GM19372 (cell line): ENCODE results near the gene ASCC1.

Source experiments
- ATAC-seq: cut with Tn5 transposase; IDR thresholded peaks from one replicate; pipeline ENCODE4 v1.9.1; 2021; ENCODE audit warnings: mild to moderate bottlenecking, low read depth, moderate library complexity; ENCODE audit not compliant: unreplicated experiment

The ASCC1 gene

GRCh38 chr10:72087392-72087968 lies 128.6 kb downstream of the ASCC1 start:
- ATAC-seq, result no peak

GRCh38 chr10:72086466-72087391 lies 129.3 kb downstream of the ASCC1 start:
- no peak for ATAC-seq

- no peak for ATAC-seq
Observed at GRCh38 chr10:72085864-72086465, 130.1 kb downstream of the ASCC1 start.

DNA sequence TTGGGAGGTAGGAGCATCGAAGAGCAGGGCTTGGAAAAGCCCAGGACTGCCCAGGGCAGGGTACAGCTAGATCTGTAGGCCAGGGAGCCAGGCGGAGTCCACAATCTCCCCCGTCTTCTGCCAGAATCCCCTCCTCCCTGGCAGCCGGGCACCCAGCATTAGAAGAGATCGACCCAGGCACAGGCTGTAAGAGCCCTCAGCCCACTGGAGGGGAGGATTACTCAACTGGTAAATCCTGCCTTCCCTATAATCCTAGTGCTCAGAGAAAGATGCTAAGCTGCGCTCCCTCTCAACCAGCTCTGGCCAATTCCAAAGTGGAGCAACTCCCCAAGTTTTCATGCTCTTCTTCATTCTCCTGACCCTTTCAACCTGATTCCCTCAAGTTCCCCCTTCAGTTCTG lies 130.9 kb downstream of the ASCC1 start:
- no peak for ATAC-seq

DNA sequence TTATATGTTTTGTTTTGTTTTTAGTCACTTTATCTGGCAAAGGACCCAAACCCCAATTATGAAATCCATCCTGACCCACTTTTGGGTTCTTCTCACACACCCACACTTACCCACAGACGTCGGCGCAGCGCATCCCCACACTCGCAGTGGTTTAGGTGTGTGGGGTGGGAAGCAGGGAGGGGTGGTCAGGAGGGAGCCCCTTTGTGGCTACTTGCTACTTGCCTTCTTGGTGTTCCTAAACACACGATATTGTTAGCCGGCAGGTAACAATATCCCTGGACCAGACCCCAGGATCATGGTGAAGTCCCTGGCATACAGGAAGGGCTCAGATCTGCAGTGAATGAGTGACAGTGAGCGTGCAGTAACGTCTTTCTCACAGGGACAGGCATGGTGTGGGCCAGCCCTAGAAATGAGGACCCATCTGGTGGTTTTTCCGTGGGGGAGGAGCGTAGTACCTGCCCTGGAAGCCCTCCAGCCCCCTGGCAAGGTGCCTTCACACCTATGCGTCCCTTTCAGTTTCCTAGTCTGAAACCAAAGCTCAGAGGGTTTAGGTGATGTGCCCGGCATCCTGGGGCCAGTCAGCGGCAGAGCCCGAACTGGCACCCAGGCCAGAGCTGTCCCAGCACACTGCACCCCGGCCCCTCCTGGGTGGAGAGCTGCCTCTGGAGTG lies 132.2 kb downstream of the ASCC1 start:
- no peak for ATAC-seq

GRCh38 chr10:72082856-72083789 lies 133.0 kb downstream of the ASCC1 start:
- ATAC-seq, result no peak

- ATAC-seq, result no peak
Observed at GRCh38 chr10:72081772-72082590, 134.1 kb downstream of the ASCC1 start.

- no peak for ATAC-seq
Observed at GRCh38 chr10:72081210-72081609, 134.9 kb downstream of the ASCC1 start.

DNA sequence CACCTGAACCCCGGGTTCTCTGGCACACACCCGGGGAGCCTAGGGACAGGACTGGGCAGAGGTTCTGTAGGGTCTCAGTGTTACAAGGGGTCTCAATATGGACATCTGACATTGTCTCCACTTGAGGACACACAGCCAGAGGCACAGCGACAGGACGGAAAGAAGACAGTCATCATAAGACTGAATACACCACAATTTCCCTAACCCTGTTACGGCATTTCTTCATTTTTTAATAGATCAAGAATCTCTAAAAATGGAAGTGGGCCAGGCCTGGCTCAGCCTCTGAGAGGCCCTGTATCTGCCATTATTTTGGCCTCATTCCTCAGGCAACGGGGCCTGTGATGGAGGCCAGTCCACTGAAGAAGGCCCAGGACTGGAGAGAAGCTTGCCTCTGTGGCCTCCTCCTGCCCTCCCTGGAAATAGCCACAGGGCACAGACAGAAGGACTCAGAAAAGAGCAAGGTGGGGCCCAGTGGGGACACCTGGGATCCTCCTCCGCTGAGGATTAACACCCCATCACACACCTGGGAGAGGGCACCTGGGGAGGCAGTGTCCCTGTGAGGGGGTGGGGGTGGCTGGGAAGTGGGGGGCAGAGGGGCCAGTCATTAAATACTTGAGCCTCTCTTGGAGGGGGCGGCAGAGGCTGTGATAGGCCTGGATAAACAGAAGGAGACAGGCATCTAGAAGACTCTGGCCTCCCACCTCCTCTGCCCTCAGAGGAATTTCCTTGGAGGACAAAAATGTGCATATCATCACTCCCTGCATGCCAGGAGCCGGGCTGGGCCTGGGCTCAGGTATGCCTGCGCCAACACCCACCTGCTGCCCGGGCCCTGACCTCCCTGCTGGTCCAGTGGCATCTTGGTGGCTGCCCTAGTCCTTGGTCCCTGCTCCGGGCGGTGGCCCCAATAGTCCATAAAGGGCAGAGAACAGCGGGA lies 135.8 kb downstream of the ASCC1 start:
- no peak for ATAC-seq

- no peak for ATAC-seq
Observed at GRCh38 chr10:72079356-72079755, 136.7 kb downstream of the ASCC1 start.

GRCh38 chr10:72077275-72077990 lies 138.6 kb downstream of the ASCC1 start:
- ATAC-seq, result no peak

DNA sequence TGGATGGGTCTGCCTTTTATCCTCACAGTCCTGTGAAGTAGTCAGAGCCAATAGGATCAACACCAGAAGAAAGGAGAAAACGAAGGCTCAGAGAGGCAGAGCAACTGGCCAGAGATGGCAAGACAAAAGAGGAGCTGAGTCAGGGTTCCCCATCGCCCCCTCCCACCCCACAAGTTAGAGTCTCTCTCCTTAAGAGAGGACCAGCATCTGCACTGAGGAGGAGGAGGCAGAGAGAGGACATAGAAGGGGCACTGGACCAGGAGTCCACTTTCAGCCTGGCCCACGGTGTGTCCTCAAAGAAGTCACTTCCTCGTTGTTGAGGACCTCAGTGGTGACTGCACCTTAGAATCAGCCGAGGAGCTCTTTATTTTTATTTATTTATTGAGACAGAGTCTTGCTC lies 139.3 kb downstream of the ASCC1 start:
- ATAC-seq, result no peak

GRCh38 chr10:72075376-72076115 lies 140.5 kb downstream of the ASCC1 start:
- no peak for ATAC-seq

- ATAC-seq, result no peak
Observed at GRCh38 chr10:72074574-72075375, 141.3 kb downstream of the ASCC1 start.

- no peak for ATAC-seq
Observed at GRCh38 chr10:72073708-72074573, 142.1 kb downstream of the ASCC1 start.
